GM20431 (cell line): Measurements from ENCODE around the gene STN1.

ENCODE experiments used
- in situ Hi-C: fragments of 300-500 bp; cut with MseI, MboI; formaldehyde crosslinking; loops from one replicate; pipeline ENCODE4 v1.15.0; 2020; ENCODE audit warnings: low sequenced_read_pairs; ENCODE audit not compliant: unreplicated experiment

STN1 gene

DNA sequence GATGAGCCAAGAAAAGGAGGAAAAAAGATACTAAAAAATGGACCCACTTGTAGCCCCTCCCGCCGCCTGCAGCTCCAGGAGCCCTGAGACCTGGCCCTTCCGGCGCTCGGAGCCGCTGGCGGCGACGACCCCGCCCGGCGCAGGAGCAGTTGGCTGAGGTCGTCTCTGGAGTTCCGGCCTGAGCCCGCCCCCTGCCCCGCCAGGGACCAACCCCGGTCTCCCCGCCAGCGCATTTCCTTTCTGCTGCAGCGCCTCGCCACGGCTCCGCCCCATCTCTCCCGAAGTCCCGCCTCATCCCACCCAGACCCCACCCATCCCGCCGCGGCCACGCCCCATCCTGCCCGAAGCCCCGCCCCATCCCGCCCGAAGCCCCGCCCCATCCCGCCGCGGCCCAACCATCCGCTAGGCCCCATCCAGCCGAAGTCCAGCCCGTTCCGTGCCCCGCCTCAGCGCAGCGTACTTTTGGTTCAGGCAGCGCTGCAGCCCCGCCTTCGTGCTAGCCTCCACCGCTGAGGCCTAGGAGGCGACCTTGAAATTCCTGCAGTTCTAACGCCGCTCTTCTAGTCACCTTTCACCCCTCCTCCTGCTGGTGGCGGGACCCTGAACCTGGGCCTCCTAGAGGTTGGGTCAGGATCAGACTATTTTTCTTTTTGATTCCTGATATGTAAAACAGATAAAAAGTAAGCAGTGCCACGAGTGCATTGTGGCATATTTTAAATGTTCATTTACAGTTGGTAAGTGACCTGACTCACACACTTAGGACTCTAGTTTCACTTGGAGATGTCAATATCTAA lies at the start of gene STN1:
Gene STN1 (minus strand): TSS at position 132 of the 794 bp plus-strand sequence. CDS start 590 bp downstream, outside the sequence.
- in situ Hi-C loops: no loop called here

- in situ Hi-C loops: no loop called here
Measured at GRCh38 chr10:103967448-103968071, 49.6 kb upstream of the STN1 start.

DNA sequence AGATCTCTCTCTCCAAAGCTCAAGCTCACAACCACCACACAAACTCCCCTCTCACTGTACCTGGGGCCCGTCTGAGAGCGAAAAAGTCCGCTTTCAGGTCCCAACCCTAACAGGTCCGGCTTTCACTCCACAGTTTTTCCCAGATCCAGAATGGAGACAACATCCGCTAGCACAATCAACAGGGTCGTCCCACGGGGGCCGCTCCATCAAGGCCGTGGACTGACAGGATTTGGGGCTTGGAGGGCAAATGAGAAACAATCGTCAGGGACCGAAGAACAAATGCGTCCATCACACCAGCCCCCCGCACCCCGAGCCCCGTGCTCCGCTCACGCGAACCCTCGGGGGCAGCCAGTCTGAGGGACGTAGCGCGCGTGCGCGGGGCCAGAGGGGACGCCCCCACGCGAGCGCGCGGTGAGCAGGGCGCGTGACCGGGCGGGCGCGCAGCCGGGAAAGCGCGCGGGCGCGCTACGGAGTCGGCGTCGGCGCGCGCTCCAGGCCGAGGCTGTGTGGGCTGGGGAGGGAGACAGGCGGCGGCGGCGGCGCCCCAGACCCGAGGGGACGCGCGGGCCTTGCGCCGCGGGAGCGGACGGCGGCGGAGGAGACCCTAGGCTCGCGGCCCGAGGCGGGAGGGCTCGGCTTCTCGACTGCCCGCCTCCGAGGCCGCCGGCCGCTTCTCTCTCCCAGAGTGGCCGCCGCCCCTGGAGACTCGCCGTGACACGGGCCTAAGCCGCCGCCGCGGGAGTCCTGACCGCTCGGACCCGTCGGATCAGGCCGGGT lies 48.9 kb upstream of the STN1 start, which contains the start of gene SLK:
Gene SLK (plus strand): TSS at position 470 of the 777 bp plus-strand sequence. CDS start 606 bp downstream, outside the sequence.
- in situ Hi-C loops: no loop called here

- in situ Hi-C loops: no loop called here
Measured at GRCh38 chr10:103960103-103960502, 42.1 kb upstream of the STN1 start.

DNA sequence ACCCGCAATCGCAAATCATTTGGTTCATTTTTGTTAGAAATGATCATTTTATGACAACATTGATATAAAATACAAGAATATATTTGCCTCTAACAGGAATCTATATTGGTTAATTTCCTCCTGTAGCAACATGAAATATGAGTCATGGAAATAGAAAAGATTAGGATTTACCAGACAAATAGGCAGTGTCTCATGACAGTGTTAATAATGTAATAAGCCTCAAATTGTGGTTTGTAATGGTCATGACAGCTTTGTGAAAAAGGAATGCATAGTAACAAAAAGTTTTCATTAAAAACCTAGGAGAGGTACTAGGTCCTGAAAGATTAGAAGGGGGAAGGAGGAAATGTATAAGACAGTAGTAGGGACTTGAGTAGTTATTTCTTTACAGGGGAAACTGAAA lies 41.0 kb upstream of the STN1 start:
- in situ Hi-C loops: no loop called here

DNA sequence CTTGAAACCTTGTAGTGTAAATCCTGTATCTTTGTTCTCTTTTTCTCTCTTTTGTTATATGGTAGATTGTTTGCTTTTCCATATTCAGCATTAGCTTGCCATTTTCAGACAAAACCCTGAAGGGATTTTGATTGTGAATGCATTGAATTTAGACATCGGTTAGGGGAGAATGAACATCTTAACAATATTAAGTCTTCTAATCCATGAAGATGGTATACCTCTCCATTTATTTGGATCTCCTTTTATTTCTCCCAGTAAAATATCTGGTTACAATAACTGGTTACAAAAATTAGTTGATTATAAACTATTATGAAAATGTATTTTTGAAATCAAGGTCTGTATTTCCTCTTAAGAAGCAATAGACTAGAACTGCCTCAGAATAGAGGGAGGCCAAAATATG lies 36.6 kb upstream of the STN1 start:
- in situ Hi-C loops: no loop called here

DNA sequence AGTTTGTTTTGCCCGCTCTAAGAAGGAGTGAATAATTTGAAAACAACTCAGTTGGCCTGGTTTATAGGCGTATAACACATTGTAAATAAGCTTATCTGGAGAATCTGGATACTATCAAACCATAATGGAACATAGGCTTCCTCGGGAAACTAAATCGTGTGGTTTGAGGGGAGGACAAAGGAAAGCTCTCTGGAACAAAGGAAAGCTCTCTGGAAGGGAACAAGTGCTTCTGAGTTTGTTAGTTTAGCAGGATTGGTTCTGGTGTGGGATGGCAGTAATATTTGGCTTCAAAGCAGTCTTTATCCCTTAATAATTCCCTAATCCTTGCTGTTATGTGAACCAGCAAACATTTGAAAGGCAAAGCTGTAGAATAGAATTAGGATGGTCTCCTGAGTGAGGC lies 34.0 kb upstream of the STN1 start:
- in situ Hi-C loops: no loop called here

GRCh38 chr10:103951183-103951582 lies 33.2 kb upstream of the STN1 start:
- in situ Hi-C loops: no loop called here

DNA sequence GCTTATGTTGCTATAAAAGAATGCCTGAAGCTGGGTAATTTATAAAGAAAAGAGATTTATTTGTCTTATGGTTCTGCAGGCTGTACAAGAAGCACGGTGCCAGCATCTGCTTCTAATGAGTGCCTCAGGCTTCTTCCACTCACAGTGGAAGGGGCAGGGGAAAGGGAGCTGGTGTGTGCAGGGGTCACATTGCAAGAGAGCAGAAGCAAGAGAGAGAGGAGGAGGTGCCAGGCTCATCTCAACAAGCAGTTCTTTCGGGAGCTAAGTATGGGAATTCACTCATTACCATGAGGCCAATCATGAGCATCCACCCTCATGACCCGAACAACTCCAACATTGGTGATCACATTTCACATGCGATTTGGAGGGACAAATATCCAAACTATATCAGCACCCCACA lies 31.7 kb upstream of the STN1 start:
- in situ Hi-C loops: no loop called here

- in situ Hi-C loops: no loop called here
Measured at GRCh38 chr10:103947799-103948516, 30.0 kb upstream of the STN1 start.

DNA sequence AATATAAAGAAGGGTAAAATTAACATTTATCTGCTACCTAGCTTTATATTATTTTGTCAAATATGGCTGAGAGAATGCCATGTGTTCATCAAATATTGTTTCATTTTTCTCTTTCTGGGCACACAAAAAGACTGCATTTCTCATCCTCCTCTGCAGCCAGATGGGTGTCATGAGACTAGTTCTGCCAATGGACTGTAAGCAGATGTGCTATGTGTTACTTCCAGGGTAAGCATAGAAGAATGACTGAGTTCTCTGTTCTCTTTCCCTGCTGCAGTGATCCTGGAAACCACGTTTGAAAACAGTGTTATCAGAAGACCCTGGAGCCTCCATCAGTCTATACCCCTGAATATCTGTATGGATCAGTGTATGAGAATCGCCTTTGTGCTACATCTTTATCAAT lies 24.9 kb upstream of the STN1 start:
- in situ Hi-C loops: no loop called here

GRCh38 chr10:103941801-103942200 lies 23.8 kb upstream of the STN1 start:
- in situ Hi-C loops: no loop called here

GRCh38 chr10:103939522-103939921 lies 21.5 kb upstream of the STN1 start:
- in situ Hi-C loops: no loop called here

- in situ Hi-C loops: no loop called here
Measured at GRCh38 chr10:103936022-103936421, 18.0 kb upstream of the STN1 start.

GRCh38 chr10:103934308-103934707 lies 16.3 kb upstream of the STN1 start:
- in situ Hi-C loops: no loop called here

DNA sequence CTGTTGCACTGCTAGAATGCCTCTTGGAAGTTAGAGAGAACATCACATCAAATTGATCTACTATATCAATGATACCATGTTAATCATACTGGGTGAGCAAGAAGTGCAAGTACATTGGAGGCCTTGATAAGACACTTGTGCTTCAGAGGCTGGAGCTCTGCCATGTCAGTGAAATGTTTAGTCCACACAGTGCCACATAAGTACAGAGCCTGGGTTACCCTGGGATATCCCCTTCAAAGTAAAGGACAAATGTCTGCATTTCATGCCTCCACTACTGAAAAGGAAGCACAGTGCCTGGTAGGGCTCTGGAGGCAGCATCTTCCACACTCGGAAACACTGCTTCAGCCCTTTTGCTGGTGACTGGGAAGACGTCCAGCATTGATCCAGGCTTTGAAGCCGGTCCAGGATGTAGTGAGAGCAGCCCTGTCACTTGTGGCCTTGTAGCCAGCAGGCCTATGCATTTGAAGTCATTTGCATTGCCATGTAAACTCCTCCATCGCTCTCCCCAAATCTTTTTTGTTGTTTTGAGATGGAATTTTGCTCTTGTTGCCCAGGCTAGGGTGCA lies 15.7 kb upstream of the STN1 start:
- in situ Hi-C loops: no loop called here

DNA sequence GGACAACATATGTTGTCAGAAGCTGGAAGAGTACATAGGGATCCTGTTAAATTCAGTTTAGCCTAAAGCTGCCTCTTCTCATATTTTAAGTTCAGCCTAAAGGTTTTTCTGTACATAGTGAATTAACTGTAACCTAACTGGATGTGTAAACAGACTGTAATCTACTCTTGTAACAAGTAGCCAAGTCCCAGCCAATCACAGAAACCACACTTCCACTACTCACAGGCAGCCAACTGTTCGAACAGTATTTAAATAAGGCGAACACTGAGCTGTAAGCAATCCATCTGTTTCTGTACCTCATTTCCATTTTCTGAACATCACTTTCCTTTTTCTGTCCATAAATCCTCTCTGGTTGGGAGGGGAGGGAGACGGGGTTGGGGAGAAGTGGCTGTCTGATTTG lies 15.0 kb upstream of the STN1 start:
- in situ Hi-C loops: no loop called here

DNA sequence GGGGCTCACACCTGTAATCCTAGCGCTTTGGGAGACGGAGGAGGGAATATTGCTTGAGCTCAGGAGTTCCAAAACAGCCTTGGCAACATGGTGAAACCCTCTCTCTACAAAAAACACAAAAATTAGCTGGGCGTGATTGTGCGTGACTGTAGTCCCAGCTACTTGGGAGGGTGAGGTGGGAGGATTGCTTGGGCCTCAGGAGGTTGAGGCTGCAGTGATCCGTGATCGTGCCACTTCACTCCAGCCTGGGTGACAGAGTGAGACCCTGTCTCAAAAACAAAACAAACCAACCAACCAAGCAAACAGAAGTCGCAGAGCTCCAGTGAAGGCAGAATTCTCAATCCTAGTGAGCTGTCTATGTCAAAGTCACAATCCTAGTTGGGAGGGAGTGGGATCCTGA lies 14.3 kb upstream of the STN1 start:
- in situ Hi-C loops: no loop called here

DNA sequence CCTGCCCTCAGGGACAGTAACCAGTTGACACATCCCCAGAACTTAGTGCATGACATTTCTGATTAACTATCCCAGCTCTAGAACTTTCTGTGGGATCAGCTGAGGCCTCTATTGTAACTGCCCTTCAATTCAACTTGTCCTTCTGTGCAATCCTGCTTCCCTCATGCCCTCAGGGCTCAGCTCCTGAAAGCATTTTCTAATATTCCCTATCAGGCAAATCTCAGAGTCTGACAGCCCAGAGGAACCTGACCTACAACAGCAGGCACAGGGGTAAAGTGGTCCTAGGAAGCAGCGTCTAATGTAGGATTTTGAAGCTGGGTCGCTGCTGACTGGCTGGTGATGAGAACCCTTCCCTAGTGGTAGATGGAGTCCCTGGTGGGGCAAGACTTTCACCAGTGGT lies 13.6 kb upstream of the STN1 start:
- in situ Hi-C loops: no loop called here

GRCh38 chr10:103930881-103931280 lies 12.9 kb upstream of the STN1 start:
- in situ Hi-C loops: no loop called here
